Measurements from ENCODE around the gene CALD1.
"Not testable (repeated sequence)": the region's sequence is repeated elsewhere in the genome, so short reads cannot be mapped to it uniquely, and the experiment has no call there.

Gene CALD1

DNA sequence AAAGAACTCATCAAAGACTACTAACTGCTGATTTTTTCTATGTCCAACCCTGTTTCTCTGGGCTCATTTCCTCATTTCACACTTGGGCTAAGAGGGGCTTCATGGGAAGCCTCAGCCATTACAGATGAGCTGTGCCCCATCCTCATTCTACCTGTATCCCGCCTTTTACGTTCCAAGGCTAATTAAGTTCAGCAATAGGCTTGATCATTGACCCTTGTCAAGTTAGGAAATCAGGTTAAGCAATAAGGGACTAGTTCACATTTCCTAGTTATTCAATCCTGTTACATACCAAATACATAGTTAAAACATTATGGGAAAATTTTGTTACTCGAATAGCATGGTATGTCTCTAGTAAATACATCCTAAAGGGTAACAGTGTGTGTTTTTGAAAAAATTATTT lies 177.6 kb downstream of the CALD1 start:
- H3K4me1 Mint-ChIP-seq: no peaks in the 10 kb centered on the region
- no peak overlapping the region for H3K4me3 Mint-ChIP-seq
- H3K27me3 Mint-ChIP-seq: no peaks in the 10 kb centered on the region
- DNase-seq (ENCODE audit: low spot score in 2 of 2) (no peak), ATAC-seq (replicated peaks; ENCODE audit: extremely low read depth, poor library complexity, severe bottlenecking) (no peak)
- H3K27ac Mint-ChIP-seq (ENCODE audit: low read depth): no peak overlapping the region
- H3K9me3 Mint-ChIP-seq: no peaks in the 10 kb centered on the region
- no peaks in the 10 kb centered on the region for H3K36me3 Mint-ChIP-seq (ENCODE audit: insufficient read depth)

DNA sequence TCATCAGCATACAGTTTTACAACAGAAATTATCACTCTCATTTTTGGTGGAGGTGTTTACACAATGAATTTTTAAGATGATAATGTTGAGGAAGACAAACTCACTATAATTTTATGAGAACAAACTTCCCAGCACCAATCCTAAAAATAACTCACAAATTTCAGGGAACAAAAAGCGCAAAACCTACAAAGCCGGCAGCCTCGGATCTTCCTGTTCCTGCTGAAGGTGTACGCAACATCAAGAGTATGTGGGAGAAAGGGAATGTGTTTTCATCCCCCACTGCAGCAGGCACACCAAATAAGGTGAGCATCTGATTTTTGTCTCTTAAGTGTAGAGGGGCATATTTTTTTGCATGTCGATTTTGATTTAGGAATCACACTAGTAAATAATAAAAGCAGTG lies 180.4 kb downstream of the CALD1 start:
- Mint-ChIP-seq H3K36me3 (ENCODE audit: insufficient read depth) (no peaks in the 10 kb centered on the region), H3K27me3 (peaks cover 24% of the 10 kb centered on the region), H3K4me3 (no peak overlapping the region), H3K4me1 (no peaks in the 10 kb centered on the region), H3K9me3 (no peaks in the 10 kb centered on the region), H3K27ac (ENCODE audit: low read depth) (no peak overlapping the region)
- ATAC-seq (replicated peaks; ENCODE audit: extremely low read depth, poor library complexity, severe bottlenecking) (no peak), DNase-seq (ENCODE audit: low spot score in 2 of 2) (no peak)

DNA sequence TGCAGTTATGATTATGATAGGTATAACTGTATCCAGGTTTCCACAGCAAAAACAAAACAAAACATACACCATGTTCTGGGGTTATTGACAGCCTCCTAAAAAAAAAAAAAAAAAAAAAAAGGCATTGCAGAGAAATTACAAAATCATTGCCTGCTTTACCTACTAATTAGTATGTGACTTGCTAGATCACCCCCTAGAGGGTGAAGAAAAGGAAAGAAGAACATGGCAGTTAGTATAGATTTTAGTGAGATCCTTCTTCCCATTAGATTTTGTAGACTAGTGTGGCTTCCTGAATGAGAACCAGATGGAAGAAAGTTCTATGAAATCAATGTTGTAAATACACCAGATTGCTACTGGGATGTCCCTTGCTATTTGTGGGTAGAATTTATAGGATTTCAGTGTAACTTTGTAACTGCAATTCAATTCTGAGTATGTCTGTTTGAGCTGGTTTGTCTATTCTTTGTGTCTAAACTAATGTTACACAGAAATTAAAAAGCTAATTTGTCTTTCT lies 182.9 kb downstream of the CALD1 start:
- H3K9me3 Mint-ChIP-seq: no peaks in the 10 kb centered on the region
- DNase-seq (ENCODE audit: low spot score in 2 of 2) (no peak), ATAC-seq (replicated peaks; ENCODE audit: extremely low read depth, poor library complexity, severe bottlenecking) (no peak)
- peaks cover 44% of the 10 kb centered on the region for H3K27me3 Mint-ChIP-seq
- H3K36me3 Mint-ChIP-seq (ENCODE audit: insufficient read depth): no peaks in the 10 kb centered on the region
- no peaks in the 10 kb centered on the region for H3K4me1 Mint-ChIP-seq
- H3K27ac Mint-ChIP-seq (ENCODE audit: low read depth): no peak overlapping the region
- no peak overlapping the region for H3K4me3 Mint-ChIP-seq

DNA sequence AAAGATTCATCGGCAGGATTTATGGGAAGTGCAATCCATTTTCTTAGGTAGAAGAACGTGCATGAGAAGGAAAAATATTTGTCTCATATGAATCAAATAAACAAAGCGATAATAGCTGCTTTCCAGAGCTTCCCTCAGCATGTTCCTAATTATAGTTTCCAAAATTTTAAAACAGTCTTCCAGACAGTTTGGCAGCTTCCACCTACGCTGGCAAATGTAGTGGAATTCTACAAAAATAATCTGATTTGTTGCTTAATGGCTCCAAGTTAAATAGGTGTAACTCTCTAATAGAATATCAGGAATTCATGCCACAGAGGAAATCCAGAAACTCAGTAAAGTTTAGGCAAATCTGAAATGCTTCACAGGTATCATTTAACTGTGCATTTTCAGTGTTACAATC lies 183.6 kb downstream of the CALD1 start:
- DNase-seq (ENCODE audit: low spot score in 2 of 2) (no peak), ATAC-seq (replicated peaks; ENCODE audit: extremely low read depth, poor library complexity, severe bottlenecking) (no peak)
- no peaks in the 10 kb centered on the region for H3K4me1 Mint-ChIP-seq
- H3K27me3 Mint-ChIP-seq: peaks cover 48% of the 10 kb centered on the region
- no peak overlapping the region for H3K4me3 Mint-ChIP-seq
- H3K27ac Mint-ChIP-seq (ENCODE audit: low read depth): no peak overlapping the region
- no peaks in the 10 kb centered on the region for H3K9me3 Mint-ChIP-seq
- no peaks in the 10 kb centered on the region for H3K36me3 Mint-ChIP-seq (ENCODE audit: insufficient read depth)

DNA sequence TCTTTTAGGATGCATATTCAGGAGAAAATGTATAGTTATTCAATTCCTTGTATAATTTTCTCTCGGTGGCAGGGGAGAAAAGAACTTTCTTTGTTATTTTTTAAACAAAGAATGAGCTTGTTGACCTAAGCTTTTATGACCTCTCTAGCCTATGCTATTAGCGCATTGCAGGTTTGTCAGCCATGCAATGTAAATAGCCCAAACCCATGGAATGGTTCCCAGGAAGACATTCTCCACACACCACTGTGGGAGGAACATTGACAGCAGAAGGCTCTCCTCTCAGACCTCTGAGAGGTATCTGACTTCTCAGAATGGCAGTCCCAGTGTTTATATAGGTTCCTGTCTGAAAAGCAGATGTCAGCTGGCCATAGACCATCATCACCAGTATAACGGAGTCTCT lies 187.3 kb downstream of the CALD1 start:
- H3K27ac Mint-ChIP-seq (ENCODE audit: low read depth): no peak overlapping the region
- no peak overlapping the region for H3K4me3 Mint-ChIP-seq
- H3K36me3 Mint-ChIP-seq (ENCODE audit: insufficient read depth): no peaks in the 10 kb centered on the region
- H3K9me3 Mint-ChIP-seq: no peaks in the 10 kb centered on the region
- no peaks in the 10 kb centered on the region for H3K4me1 Mint-ChIP-seq
- DNase-seq (ENCODE audit: low spot score in 2 of 2) (no peak), ATAC-seq (replicated peaks; ENCODE audit: extremely low read depth, poor library complexity, severe bottlenecking) (no peak)
- peaks cover 48% of the 10 kb centered on the region for H3K27me3 Mint-ChIP-seq

DNA sequence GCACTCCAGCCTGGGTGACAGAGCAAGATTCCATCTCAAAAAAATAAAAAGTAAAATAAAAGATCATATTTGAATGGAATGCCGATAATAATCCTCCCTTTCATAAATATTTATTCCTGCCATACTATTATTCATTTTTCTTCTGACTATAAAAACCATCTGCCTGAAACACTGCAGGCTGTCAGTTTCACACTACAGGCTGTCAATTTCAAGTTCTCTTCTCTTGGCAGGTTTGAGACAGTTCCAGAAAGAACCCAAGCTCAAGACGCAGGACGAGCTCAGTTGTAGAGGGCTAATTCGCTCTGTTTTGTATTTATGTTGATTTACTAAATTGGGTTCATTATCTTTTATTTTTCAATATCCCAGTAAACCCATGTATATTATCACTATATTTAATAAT lies 188.7 kb downstream of the CALD1 start:
- H3K4me1 Mint-ChIP-seq: no peaks in the 10 kb centered on the region
- no peaks in the 10 kb centered on the region for H3K9me3 Mint-ChIP-seq
- no peak overlapping the region for H3K27ac Mint-ChIP-seq (ENCODE audit: low read depth)
- DNase-seq (ENCODE audit: low spot score in 2 of 2): no peak
- no peak for ATAC-seq (replicated peaks; ENCODE audit: extremely low read depth, poor library complexity, severe bottlenecking)
- H3K27me3 Mint-ChIP-seq: peaks cover 50% of the 10 kb centered on the region
- H3K36me3 Mint-ChIP-seq (ENCODE audit: insufficient read depth): no peaks in the 10 kb centered on the region
- no peak overlapping the region for H3K4me3 Mint-ChIP-seq

DNA sequence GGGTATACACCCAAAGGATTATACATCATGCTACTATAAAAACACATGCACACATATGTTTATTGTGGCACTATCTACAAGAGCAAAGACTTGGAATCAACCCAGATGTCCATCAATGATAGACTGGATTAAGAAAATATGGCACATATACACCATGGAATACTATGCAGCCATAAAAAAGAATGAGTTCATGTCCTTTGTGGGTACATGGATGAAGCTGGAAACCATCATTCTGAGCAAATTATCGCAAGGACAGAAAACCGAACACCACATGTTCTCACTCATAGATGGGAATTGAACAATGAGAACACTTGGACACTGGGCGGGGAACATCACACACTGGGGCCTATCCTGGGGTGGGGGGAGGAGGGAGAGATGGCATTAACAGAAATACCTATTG lies 202.2 kb downstream of the CALD1 start:
- H3K9me3 Mint-ChIP-seq; H3K4me1 Mint-ChIP-seq; H3K27ac Mint-ChIP-seq (ENCODE audit: low read depth); ATAC-seq (replicated peaks; ENCODE audit: extremely low read depth, poor library complexity, severe bottlenecking); H3K4me3 Mint-ChIP-seq; DNase-seq (ENCODE audit: low spot score in 2 of 2); H3K36me3 Mint-ChIP-seq (ENCODE audit: insufficient read depth): not testable (repeated sequence)
- H3K27me3 Mint-ChIP-seq: peaks cover 28% of the 10 kb centered on the region

DNA sequence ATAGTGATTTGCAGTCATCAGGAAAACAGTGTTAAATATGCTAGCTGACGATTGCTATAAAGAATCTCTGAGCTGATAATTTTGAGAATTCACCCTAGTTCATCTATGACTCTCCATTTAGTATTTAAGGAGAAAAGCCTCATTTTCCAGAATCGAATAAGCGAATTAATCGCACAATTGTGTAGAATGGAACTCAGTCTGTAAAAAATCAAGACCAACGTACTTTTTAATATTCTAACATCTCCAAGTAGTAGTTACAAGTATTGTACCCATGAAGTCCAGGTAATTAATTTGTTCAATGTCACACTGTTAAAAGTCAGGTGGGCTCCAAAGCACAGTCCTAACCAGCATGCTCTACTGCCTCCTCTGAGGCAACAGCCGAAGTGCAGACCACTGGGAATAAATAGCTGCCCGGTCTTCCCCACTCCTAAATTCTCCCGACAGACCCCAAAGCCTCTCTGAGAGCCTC lies 206.5 kb downstream of the CALD1 start:
- Mint-ChIP-seq H3K27me3 (no peaks in the 10 kb centered on the region), H3K4me1 (peaks cover 27% of the 10 kb centered on the region), H3K4me3 (peak overlapping the region; percentile 100), H3K27ac (ENCODE audit: low read depth) (peak overlapping the region; percentile 99), H3K9me3 (no peaks in the 10 kb centered on the region), H3K36me3 (ENCODE audit: insufficient read depth) (peaks cover 13% of the 10 kb centered on the region)
- ATAC-seq (replicated peaks; ENCODE audit: extremely low read depth, poor library complexity, severe bottlenecking): peak; percentile 71
- DNase-seq (ENCODE audit: low spot score in 2 of 2): no peak

DNA sequence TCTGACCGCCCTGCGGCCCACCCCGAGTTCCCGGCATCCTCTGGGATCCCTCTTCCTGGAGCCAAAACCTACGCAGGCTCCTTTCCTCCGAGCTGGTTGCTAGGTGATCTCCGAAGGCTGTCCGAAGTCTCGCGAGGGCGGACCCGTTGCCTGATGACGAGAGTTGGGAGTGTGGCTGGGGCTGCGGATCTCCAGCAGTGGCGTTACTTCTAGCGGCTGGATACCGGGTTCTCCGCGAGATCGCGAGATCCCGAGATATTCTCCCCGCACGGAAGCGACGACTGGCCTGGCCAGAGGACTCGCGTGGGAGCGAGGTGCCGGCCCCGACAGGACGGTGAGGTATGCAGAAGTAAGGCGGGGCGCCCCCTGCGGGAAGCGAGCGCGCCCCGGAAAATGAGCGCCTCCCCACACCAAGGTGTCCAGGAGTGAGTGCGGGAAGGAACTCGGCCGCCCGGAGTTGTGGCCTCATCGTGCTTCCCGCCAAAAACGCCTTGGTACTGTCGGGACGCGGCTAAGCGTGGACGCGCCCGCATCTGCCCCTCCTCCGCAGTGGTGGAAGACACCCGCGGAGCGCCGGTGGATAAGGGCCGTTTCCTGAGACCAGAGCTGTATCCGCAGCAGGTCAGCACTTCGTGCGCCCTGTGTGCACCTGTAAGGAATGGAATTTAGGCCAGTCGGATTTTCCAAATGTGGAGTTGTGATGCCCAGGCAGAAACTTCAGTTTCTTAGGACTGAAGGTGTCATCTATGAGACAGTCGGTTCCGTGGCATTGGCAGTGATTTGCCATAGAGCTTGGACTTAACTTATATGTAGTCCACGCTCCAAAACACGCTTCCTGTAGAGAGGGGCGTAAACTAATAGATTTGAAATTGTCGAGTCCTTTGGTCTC lies 207.2 kb downstream of the CALD1 start, which contains the start of gene AGBL3:
Gene AGBL3 (plus strand): TSS at position 146 of the 889 bp plus-strand sequence. CDS start 1,426 bp downstream, outside the sequence.
- H3K27me3 Mint-ChIP-seq: no peaks in the 10 kb centered on the region
- peaks cover 34% of the 10 kb centered on the region for H3K4me1 Mint-ChIP-seq
- H3K9me3 Mint-ChIP-seq: no peaks in the 10 kb centered on the region
- peak within 1 kb of the TSS; percentile 99 for H3K27ac Mint-ChIP-seq (ENCODE audit: low read depth)
- peaks cover 13% of the 10 kb centered on the region for H3K36me3 Mint-ChIP-seq (ENCODE audit: insufficient read depth)
- ATAC-seq (replicated peaks; ENCODE audit: extremely low read depth, poor library complexity, severe bottlenecking) (peak; percentile 86), DNase-seq (ENCODE audit: low spot score in 2 of 2) (peak; percentile 82 to 83)
- H3K4me3 Mint-ChIP-seq: peak within 1 kb of the TSS; percentile 100

DNA sequence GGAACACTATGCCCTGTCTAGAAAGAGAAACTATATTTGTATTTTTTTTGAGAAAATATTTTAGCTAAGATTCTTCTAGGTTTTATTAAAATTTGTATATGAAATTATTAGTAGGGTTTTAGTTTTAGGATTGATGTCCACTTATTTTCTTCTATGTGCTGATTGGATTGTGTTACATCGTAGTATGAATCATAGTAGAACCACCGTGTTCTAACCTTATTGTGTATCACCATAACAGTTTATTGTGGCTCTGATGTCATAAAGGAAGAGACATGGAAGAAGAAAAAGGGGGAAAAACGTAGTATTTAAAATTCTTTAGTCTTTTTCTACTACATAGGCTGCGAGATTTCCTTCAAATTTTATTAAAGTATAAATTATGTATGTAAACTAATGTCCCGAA lies 208.7 kb downstream of the CALD1 start:
- H3K27me3 Mint-ChIP-seq: no peaks in the 10 kb centered on the region
- no peak for DNase-seq (ENCODE audit: low spot score in 2 of 2)
- no peak overlapping the region for H3K27ac Mint-ChIP-seq (ENCODE audit: low read depth)
- H3K9me3 Mint-ChIP-seq: no peaks in the 10 kb centered on the region
- ATAC-seq (replicated peaks; ENCODE audit: extremely low read depth, poor library complexity, severe bottlenecking): no peak
- peaks cover 45% of the 10 kb centered on the region for H3K4me1 Mint-ChIP-seq
- no peak overlapping the region for H3K4me3 Mint-ChIP-seq
- peaks cover 16% of the 10 kb centered on the region for H3K36me3 Mint-ChIP-seq (ENCODE audit: insufficient read depth)

DNA sequence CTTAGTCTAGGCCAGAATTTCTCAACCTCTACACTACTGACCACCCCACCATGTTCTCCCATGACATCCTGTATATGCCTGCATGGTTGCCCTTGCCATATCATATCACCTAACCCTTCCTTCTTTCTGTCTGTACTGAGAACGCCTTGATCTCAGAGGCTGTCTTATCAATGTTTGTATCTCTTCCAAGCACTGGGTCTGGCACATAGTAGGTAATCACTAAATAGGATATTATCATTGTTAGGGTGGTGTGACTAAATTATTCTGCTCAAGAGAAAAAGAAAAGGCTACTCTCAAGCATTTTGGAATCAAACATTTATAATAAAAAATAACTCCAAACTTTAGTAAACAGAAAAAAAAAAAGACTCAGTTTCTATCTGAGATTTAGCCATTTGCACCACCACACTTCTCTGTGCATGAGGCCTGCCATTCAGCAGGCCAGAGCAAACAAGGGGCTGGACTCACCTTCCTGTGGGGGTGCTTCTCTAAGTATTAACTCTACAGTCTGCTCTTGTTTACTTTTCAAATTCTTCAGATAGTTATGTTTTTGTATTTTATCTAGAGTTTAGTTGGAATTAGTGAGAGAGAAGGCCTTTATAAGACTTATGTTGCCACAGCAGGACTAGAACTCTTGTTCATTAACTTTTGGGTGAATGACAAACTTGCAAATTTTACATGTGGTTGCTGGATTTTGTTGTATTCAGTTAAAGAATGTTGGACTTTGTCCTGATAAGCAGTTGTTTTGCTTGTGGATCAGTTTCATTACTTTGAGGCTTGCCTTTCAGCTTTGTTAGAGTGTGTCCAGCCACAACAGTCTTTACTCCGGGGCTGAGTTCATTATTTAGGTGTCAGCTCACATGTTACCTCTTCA lies 212.3 kb downstream of the CALD1 start:
- no peak for ATAC-seq (replicated peaks; ENCODE audit: extremely low read depth, poor library complexity, severe bottlenecking)
- H3K4me1 Mint-ChIP-seq: peaks cover 50% of the 10 kb centered on the region
- peaks cover 17% of the 10 kb centered on the region for H3K36me3 Mint-ChIP-seq (ENCODE audit: insufficient read depth)

DNA sequence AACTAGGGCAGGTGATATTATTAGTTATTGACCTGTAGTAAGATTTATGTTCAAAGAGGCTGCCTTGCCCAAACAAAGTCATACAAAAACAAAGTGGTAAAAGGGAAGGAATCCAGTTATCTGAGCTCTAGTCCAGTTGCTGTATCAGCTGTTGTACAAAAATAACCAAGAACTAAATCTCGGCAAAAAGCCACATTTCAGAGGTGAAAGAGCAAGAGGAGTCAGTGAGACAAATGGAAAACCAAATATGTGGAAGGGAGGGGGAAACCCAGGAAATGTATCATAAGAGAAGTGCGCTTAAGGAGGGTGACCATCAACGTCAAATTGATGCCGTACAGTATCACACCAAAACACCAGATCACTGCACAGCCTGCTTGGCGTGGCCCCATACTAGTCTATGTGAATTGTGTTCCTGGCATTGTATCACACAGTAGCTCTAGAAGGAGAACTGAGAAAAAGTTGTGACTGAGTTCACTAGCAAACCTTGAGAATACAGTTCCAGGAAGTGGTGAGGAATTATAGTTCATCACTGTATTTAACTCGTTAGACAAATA lies 213.3 kb downstream of the CALD1 start:
- H3K36me3 Mint-ChIP-seq (ENCODE audit: insufficient read depth): peaks cover 17% of the 10 kb centered on the region
- H3K4me1 Mint-ChIP-seq: peaks cover 50% of the 10 kb centered on the region
- H3K4me3 Mint-ChIP-seq: peak overlapping the region; percentile 40
- no peak for DNase-seq (ENCODE audit: low spot score in 2 of 2)
- no peaks in the 10 kb centered on the region for H3K9me3 Mint-ChIP-seq
- peak; percentile 37 for ATAC-seq (replicated peaks; ENCODE audit: extremely low read depth, poor library complexity, severe bottlenecking)
- peak overlapping the region; percentile 8 for H3K27ac Mint-ChIP-seq (ENCODE audit: low read depth)
- no peaks in the 10 kb centered on the region for H3K27me3 Mint-ChIP-seq

More for the DNA sequence above, 212.3 kb downstream of the CALD1 start:
- Mint-ChIP-seq H3K9me3 (no peaks in the 10 kb centered on the region), H3K4me3 (no peak overlapping the region), H3K27ac (ENCODE audit: low read depth) (no peak overlapping the region), H3K27me3 (no peaks in the 10 kb centered on the region)
- DNase-seq (ENCODE audit: low spot score in 2 of 2): no peak

Data from central memory CD8-positive, alpha-beta T cell (primary cell).